Suppressor macrophage treated with lipopolysaccharide for 4 hours (primary cell): Measurements from ENCODE around the gene ZNF300.
"Not testable (repeated sequence)": the region's sequence is repeated elsewhere in the genome, so short reads cannot be mapped to it uniquely, and the experiment has no call there.

Experiments used
- DNase-seq: peaks from one replicate; pipeline ENCODE4 v3.0.0-alpha.2; 2020

ZNF300 gene

DNA sequence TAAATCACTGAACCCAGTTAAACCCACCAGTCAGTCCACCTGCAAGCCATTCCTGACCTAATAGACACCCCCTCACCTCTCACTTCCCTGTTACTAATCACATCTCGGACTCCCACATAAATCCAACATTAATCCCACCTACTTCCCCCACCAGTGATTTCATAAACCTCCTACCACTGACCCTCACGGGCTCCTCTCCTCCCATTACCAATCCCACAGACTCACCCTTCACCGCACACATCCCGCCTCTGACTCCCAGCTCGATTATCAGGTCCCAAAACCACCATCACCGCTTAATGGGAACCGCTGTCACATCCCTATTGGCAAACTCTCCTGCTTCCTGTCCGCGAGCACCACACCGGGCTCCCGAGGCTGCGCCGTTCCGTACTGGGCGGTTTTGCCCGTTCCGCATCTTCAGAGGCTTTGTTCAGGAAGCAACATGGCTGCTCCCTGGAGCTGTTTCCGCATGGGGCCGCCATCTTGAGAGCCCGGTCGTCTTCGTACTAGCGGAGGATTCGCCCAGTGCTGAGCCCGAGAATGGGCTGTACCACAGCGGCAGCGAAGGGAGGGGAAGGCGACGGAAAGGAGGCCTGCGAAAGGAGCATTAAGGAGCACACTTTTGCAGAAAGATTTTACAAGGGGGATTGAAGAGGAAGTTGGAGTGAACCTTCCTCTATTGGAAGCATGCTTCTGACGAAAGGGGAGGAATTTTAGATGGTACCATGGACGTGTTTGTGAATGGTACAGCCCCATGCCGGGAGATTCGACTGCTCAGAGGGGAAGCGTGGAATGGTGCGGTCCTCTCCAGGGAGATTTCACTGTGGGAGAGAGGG, at the start of gene ZNF300:
Gene ZNF300 (minus strand): TSS at position 502 of the 833 bp plus-strand sequence. CDS start 1,825 bp downstream, outside the sequence.
- DNase-seq, result peak; percentile 72

GRCh38 chr5:150948539-150948938, 43.8 kb upstream of the ZNF300 start:
- no peak for DNase-seq

DNA sequence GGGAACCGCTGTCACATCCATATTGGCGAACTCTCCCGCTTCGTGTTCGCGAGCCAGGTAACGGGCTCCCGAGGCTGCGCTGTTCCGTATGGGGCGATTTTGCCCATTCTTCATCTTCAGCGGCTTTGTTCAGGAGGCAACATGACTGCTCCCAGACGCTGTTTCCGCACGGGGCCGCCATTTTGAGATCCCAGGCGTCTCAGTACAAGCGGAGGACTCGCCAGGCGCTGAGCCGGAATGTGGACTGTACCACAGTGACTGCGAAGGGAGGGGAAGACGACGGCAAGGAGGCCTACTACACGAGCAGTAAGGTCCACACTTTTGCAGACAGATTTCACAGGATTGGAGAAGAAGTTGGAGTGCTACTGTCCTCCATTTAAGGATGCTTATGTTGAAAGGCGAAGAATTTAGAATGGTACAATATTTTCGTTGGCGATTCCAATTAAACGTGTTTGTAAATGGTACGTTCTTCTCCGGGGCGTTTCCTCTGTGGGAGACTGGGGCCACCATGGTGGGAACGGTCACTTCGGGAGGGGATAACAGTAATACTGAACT, 41.6 kb upstream of the ZNF300 start:
- no peak for DNase-seq

DNA sequence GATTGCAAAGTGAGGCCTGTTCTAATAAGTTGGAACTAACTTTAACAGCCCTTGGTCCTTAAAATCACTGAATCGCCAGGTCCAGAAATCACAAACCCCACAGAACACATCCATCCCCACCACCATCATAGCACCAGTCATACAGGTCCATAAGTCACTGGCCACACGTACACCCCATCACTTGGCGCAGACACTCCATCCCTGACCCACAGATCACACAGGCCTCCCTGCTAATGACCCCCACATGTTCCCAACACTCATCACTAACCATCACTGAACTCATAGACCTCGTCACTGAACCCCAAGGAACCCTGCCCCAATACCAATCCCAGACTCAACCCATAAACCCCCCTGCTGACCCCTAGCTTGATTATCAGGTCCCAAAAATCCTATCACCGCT, 41.2 kb upstream of the ZNF300 start:
- no peak for DNase-seq

- no peak for DNase-seq
Measured at GRCh38 chr5:150945486-150945885, 40.7 kb upstream of the ZNF300 start.

DNA sequence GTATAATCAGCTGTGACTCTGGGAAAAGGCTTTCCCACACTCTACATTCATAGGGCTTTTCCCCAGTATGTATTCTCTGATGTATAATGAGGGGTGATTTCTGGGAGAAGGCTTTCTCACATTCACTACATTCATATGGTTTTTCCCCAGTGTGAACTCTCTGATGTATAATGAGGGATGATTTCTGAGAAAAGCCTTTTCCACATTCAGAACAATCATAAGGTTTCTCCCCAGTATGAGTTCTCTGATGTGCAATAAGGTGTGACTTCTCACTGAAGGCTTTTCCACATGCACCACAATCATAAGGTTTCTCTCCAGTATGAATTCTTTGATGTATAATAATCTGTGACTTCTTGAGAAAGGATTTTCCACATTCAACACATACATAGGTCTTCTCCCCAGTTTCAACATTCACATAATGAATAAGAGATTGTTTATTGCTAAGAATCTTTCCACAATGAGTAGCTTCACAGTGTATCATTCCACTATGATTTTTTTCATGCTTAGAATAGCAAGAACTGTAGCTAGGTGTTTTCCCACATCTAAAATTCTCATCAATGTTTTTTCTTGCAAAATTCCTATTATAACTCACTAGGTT, 26.7 kb upstream of the ZNF300 start:
- no peak for DNase-seq

DNA sequence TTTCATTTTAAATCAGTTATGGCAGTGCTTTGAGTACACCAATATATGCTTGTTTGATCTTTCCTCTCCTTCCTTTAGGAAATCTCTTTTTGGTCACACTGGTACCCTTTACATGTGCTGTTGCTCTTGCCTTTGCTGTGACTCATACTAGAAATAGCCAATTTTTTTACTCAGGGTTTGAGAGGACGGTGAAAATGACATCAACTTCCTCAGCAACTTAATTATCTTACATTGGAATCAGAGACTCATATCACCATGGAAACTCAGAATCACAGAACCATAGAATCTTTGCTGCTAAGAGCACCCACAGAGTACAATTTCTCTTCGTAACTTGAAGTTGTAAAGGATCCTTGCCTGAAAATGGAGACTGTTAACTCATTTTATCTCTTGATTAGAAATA, 13.8 kb upstream of the ZNF300 start:
- no peak for DNase-seq

DNA sequence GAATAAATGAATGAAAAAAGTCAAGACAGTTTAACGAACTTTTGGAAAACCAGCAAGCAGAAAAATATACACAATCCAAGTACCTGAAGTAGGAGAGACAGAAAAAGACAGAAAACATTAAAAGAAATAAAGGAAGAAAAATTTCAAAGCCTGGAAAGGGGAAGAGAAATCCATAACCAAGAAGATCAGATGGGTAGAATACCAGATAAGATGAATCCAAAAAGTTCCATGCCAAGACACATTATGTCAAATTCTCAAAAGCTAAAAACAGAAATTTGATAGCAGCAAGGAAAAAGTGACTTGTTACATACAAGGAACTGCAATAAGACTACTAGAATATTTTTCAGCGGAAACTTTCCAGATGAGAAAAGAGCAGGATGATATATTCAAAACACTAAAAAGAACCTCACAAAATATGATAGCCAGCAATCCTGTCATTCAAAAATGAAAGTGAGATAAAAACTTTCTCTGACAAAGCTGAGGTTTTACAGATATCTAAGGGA, 7.6 kb upstream of the ZNF300 start:
- DNase-seq, result no peak

GRCh38 chr5:150905312-150905683, 518 bp upstream of the ZNF300 start:
- no peak for DNase-seq

GRCh38 chr5:150901446-150901845, 3.3 kb downstream of the ZNF300 start:
- DNase-seq, result no peak

DNA sequence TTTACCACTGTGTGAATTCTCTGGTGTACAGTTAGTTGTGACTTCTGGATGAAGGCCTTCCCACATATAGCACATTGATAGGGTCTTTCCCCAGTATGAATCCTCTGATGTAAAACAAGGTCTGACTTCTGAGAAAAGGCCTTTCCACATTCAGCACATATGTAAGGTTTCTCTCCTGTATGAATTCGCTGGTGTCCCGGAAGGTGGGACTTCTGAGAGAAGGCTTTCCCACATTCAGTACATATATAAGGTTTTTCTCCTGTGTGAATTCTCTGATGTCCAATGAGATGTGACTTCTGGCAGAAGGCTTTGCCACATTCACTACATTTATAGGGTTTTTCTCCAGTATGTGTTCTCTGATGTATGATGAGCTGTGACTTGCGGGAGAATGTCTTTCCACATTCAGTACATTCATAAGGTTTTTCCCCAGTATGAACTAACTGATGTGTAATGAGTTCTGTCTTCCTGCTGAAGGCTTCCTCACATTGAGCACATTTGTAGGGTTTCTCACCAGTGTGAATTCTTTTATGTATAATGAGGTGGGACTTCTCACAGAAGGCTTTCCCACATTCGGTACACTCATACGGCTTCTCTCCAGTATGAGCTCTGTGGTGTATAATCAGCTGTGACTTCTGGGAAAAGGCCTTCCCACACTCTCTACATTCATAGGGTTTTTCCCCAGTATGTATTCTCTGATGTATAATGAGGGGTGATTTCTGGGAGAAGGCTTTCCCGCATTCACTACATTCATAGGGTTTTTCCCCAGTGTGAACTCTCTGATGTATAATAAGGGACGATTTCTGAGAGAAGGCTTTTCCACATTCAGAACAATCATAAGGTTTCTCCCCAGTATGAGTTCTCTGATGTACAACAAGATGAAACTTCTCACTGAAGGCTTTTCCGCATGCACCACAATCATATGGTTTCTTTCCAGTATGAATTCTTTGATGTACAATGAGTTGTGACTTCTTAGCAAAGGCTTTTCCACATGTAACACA, 9.1 kb downstream of the ZNF300 start:
- no peak for DNase-seq

GRCh38 chr5:150879358-150879757, 25.4 kb downstream of the ZNF300 start:
- DNase-seq, result no peak

DNA sequence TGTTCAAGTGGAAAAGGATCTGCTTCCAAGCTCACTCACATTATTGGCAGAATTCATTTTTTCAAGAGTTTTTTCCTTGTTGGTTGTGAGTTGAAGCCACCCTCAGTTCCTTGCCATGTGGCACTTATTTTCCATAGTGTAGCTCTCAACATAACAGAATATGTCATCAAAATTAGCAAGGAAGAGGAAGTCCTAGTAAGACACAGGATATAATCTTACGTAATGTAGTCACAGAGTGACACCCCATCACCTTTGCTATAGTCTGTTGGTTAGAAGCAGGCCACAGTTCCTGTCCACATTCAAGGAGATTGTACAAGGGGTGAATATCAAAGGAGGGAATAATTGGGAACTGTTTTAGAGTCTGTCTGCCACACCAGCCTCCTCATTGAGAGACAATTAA, 42.7 kb downstream of the ZNF300 start:
- DNase-seq, result peak; percentile 7

DNA sequence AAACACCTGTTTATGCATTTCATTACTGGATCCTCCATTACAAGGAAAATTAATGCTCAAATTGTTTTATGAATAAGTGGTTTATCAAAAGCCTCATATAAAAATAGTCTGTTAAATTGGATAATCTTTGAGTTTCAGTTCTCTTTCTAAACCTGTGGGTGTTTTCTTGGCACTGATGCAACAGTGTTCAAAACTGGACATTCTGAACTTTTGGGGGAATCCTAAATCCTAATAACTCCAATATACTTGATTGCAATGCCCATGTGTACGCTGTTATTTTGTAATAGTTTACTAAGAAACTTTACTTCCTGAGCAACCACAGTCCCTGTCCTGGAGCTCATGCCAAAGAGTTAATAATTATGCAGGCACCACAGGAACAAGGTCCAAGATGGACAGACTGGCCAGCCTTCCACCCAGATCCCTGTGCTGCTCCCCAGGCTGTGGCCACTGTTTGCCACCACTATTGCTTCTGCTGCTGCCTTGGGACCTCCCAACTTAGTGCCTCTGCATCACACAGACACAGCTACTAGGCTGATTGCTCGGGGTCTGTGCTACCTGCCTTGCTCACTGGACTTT, 44.4 kb downstream of the ZNF300 start:
- peak; percentile 34 for DNase-seq

GRCh38 chr5:150856700-150857099, 48.1 kb downstream of the ZNF300 start:
- not testable (repeated sequence) for DNase-seq

GRCh38 chr5:150853561-150853960, 51.2 kb downstream of the ZNF300 start:
- peak; percentile 42 for DNase-seq

DNA sequence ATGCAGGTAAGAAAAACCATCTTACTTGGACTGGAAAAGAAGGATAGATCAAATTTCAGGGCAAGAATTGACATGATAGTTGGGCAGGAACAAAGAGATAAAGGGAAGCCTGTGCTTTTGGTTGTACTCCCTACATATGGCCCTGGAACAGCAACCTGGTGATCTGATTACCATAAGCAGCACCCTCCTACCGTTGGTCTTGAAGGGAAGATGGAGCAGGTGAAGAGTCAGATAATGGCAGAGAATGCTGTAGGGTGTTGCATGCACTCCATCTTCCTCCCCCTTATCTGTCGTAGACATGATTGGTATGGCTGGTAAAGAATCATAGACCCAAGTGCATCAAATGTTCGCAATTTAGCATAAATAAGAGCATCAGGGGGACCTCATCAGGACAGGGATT, 53.7 kb downstream of the ZNF300 start:
- DNase-seq, result no peak

DNA sequence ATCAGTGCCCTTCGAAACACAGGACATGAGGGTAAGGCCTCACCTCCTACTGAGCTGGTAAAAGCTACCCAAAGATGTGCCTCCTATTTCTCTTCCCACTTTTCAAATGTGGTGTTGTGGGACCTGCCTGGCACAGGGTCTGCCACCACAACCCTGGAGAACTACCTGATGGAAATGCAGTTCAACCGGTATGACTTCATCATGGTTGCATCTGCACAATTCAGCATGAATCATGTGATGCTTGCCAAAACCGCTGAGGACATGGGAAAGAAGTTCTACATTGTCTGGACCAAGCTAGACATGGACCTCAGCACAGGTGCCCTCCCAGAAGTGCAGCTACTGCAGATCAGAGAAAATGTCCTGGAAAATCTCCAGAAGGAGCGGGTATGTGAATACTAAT, 56.5 kb downstream of the ZNF300 start:
- DNase-seq, result no peak

- DNase-seq, result no peak
Measured at GRCh38 chr5:150847334-150847695, 57.5 kb downstream of the ZNF300 start.

- peak; percentile 88 for DNase-seq
Measured at GRCh38 chr5:150846654-150847333, 58.0 kb downstream of the ZNF300 start.

DNA sequence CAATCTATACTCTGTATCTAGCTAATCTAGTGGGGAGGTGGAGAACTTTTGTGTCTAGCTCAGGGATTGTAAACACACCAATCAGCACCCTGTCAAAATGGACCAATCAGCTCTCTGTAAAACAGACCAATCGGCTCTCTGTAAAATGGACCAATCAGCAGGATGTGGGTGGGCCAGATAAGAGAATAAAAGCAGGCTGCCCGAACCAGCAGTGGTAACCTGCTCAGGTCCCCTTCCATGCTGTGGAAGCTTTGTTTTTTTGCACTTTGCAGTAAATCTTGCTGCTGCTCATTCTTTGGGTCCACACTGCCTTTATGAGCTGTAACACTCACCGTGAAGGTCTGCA, 58.5 kb downstream of the ZNF300 start, which contains the start of gene IRGM:
Gene IRGM (plus strand): TSS at position 214 of the 346 bp plus-strand sequence. CDS start 1,603 bp downstream, outside the sequence.
- not testable (repeated sequence) for DNase-seq
